ENCODE measurements around the gene POLK. TPM values are rescaled to one million over a fixed set of nuclear protein-coding genes. Genes with fewer than 3 reads are reported as not detected.
"Not testable (repeated sequence)": the region's sequence is repeated elsewhere in the genome, so short reads cannot be mapped to it uniquely, and the experiment has no call there.

POLK gene
- total and polyA plus RNA-seq, 10 donors = 4.1 to 56.6 (median 37.0) TPM

DNA sequence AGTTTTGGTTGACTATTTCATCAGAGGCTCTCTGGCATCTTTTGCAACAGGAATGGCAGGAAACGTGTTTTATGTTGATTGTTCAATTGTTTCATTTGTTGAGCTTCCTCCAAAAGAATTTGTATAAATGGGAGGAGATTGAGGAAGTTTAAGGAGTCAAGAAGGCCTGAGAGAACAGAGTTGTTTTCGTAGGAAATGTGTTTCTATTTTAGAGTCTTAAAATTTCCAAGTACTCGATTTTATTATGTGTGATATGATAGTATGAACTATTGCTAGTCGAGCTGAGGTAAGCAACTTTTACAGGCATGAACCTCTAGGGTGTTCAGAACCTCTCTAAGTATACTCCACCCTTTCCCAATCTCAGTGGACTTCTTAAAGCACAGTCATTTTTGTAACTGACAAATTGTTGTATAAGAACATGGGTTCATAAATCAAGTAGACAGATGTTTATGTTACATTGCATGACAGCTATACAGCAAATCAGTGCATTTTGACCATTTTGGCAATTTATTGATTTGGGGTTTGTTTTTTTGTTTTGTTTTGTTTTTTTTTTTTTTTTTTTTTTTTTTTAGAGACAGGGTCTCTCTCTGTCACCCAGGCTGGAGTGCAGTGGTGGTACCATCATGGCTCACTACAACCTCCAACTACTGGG lies 47.4 kb downstream of the POLK start:
- Histone ChIP-seq H3K27me3 (replicated peaks in 1 of 7) (no peaks in the 10 kb centered on the region), H3K27ac (peak overlapping the region in 7 of 8 donors; percentile 34 to 79 (median 56)), H3K36me3 (peaks cover 0 to 56% (median 2%) of the 10 kb centered on the region in 6 donors), H3K4me3 (peak overlapping the region in 1 of 8 donors; percentile 24), H3K9me3 (peaks cover 0 to 36% (median 25%) of the 10 kb centered on the region in 8 donors), H3K4me1 (peaks cover 3 to 30% (median 8%) of the 10 kb centered on the region in 6 donors)
- intact Hi-C loops (cut with DNase I; ENCODE audit: low total_unique reads) = no loop called here
- TF ChIP-seq, protein P1, sequence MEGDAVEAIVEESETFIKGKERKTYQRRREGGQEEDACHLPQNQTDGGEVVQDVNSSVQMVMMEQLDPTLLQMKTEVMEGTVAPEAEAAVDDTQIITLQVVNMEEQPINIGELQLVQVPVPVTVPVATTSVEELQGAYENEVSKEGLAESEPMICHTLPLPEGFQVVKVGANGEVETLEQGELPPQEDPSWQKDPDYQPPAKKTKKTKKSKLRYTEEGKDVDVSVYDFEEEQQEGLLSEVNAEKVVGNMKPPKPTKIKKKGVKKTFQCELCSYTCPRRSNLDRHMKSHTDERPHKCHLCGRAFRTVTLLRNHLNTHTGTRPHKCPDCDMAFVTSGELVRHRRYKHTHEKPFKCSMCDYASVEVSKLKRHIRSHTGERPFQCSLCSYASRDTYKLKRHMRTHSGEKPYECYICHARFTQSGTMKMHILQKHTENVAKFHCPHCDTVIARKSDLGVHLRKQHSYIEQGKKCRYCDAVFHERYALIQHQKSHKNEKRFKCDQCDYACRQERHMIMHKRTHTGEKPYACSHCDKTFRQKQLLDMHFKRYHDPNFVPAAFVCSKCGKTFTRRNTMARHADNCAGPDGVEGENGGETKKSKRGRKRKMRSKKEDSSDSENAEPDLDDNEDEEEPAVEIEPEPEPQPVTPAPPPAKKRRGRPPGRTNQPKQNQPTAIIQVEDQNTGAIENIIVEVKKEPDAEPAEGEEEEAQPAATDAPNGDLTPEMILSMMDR (IDR thresholded peaks at IDR 0.05 in 8 of 11, conservative IDR thresholded peaks at IDR 0.05 in 3 of 11) = no peak
- TF ChIP-seq POLR2A (IDR thresholded peaks at IDR 0.05) = no peak
- no peak for TF ChIP-seq POLR2AphosphoS5 (IDR thresholded peaks at IDR 0.05)
- WGBS, 5 donors = 16 to 21% (median 19%) methylated on average over 4 of the region's 4 CpGs
- no peak for DNase-seq

DNA sequence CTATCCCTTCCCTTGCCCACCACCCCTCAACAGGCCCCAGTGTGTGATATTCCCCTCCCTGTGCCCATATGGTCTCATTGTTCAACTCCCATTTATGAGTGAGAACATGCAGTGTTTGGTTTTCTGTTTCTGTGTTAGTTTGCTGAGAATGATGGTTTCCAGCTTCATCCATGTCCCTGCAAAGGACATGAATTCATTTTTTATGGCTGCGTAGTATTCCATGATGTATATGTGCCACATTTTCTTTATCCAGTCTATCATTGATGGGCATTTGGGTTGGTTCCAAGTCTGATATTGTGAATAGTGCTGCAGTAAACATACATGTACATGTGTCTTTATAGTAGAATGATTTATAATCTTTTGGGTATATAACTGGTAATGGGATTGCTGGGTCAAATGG lies 49.0 kb downstream of the POLK start:
- H3K27ac ChIP-seq; H3K27me3 ChIP-seq (replicated peaks in 1 of 7); DNase-seq; H3K4me3 ChIP-seq; intact Hi-C loops (cut with DNase I; ENCODE audit: low total_unique reads): not testable (repeated sequence)
- H3K9me3 ChIP-seq = peaks cover 0 to 44% (median 30%) of the 10 kb centered on the region in 8 donors
- WGBS, 5 donors = 96 to 100% (median 100%) methylated on average over 1 of the region's 1 CpG
- peaks cover 0 to 41% (median 0%) of the 10 kb centered on the region in 6 donors for H3K36me3 ChIP-seq
- H3K4me1 ChIP-seq = peaks cover 3 to 30% (median 9%) of the 10 kb centered on the region in 6 donors

DNA sequence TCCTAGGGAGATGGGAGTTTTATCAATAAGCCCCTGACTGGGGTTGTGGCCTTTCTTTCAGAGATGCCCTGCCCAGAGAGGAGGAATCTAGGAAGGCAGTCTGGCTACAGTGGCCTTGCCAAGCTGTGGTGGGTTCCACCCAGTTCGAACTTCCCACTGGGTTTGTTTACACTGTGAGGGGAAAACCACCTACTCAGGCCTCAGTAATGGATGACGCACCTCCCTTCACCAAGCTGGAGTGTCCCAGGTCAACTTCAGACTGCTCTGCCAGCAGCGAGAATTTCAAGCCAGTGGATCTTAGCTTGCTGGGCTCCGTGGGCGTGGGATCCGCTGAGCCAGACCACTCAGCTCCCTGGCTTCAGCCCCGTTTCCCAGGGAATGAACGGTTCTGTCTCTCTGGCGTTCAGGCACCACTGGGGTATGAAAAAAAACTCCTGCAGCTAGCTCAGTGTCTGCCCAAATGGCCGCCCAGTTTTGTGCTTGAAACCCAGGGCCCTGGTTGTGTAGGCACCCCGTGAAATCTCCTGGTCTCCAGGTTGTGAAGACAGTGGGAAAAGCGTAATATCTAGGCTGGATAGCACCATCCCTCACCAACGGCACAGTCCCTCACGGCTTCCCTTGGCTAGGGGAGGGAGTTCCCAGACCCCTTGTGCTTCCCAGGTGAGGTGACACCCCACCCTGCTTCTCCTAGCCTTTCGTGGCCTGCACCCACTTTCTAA lies 54.5 kb downstream of the POLK start:
- H3K27me3 ChIP-seq (replicated peaks in 1 of 7); H3K4me3 ChIP-seq; intact Hi-C loops (cut with DNase I; ENCODE audit: low total_unique reads); DNase-seq: not testable (repeated sequence)
- Histone ChIP-seq H3K36me3 (peaks cover 0 to 23% (median 5%) of the 10 kb centered on the region in 6 donors), H3K4me1 (peaks cover 10 to 36% (median 23%) of the 10 kb centered on the region in 6 donors), H3K27ac (peak overlapping the region in 5 of 8 donors; percentile 28 to 66 (median 31)), H3K9me3 (peaks cover 0 to 32% (median 27%) of the 10 kb centered on the region in 8 donors)
- 89 to 91% (median 89%) methylated on average over 13 to 15 of the region's 15 CpGs for WGBS, 5 donors

DNA sequence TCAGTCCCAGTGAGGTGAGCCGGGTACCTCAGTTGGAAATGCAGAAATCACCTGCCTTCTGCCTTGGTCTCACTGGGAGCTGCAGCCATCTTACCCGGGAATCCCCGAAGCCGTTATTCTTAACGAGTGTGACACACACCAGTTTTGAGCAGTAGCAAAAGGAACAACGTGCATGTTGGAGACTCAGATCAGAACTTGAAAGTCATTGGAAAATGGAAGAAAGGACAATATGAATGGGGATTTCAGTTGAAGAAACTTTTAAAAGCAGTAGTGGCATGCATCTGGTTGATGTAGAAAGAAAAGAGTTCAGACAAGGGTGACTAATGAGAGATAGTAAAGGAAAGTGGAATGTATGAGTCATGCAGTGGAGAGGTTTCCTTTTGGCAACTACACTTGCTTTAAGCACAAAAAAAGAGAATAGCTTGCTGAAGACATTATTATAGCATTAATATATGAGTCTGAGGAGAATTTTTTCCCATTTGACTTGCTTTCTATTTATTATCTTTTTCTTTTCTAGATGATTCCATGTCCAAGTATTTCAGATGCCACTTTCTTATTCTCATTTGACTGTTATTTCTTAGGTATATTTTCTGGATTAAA lies 55.1 kb downstream of the POLK start:
- no peak for DNase-seq
- peaks cover 0 to 29% (median 26%) of the 10 kb centered on the region in 8 donors for H3K9me3 ChIP-seq
- TF ChIP-seq POLR2A (IDR thresholded peaks at IDR 0.05) (no peak), POLR2AphosphoS5 (IDR thresholded peaks at IDR 0.05) (no peak)
- TF ChIP-seq, protein P1 (IDR thresholded peaks at IDR 0.05 in 8 of 11, conservative IDR thresholded peaks at IDR 0.05 in 3 of 11) = no peak
- peaks cover 10 to 39% (median 26%) of the 10 kb centered on the region in 6 donors for H3K4me1 ChIP-seq
- 30 to 63% (median 52%) methylated on average over 6 of the region's 6 CpGs for WGBS, 5 donors
- no peaks in the 10 kb centered on the region for H3K27me3 ChIP-seq (replicated peaks in 1 of 7)
- intact Hi-C loops (cut with DNase I; ENCODE audit: low total_unique reads) = no loop called here
- peak overlapping the region in 5 of 8 donors; percentile 28 to 66 (median 31) for H3K27ac ChIP-seq
- H3K36me3 ChIP-seq = peaks cover 0 to 23% (median 5%) of the 10 kb centered on the region in 6 donors
- H3K4me3 ChIP-seq = no peak overlapping the region
